Measurements from ENCODE around the gene RNLS.
"Not testable (repeated sequence)": the region's sequence is repeated elsewhere in the genome, so short reads cannot be mapped to it uniquely, and the experiment has no call there.

Gene RNLS

DNA sequence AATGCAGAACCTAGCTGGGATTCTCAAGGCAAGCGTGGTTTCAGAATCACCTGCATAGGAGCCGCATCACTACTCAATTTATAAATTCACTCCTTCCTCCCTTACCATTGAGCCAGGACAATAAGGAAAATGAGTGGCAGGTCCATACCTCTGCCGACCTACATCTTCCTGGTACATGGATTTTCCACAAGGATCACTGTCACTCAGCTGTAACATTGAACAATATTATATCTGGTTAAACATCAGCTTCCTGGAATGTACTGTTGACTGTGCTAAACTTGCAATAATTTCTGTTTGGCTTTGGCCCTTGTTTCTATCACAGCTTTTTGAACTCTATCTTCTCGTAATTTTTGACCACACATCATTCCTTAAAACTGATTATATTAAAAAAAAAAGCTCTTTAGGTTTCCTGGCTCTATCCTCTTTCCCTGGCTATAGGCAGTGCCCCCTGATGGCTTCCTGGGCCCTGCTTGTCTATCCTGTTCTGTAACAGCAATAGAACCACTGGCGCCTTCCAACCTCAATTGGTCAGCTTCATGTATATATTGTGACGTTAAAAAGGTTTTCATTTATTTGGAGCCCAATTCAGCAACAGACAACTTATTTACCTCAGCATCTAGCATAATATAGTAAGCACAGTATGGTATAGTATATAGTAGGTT, 59.2 kb downstream of the RNLS start:
- no peak for DNase-seq (ENCODE audit: low read depth, low spot score)

DNA sequence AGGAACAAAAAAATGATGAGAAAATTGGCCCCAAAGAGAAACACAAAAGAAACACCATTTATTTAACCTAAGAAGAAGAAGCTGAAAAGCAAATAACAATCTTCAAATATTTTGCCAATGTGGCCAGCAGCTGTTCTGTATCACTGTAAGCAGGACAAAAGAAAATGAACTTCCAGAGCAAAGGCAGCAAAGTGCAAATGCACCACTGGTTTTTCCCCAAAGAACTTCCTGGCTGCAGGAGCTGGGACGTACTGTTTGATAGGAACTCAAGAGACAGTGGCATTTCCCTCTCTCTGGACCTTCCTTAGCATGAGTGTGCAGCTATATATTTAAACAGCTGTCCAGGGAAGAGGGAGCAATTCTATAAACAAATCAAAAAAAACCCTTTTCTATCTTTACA, 60.4 kb downstream of the RNLS start:
- DNase-seq (ENCODE audit: low read depth, low spot score) = no peak

DNA sequence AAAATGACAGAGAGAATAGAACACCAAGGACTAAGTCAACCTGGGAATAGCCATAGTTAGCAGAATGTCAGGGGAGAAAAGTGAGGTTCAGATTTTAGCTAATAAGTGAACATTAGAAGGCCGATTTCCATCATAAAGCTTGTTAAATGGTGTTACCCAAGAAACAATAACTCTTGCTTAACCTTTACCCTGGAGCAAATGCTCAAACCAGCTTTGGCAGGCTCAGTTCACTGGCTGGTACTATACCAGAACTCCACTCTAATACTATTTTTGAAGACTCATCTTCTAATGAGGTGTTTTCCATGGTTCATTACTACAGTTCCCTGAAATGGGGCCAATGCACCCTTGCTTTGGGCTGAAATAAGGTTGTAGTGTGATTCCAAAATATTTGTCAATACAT, 61.3 kb downstream of the RNLS start:
- no peak for DNase-seq (ENCODE audit: low read depth, low spot score)

DNA sequence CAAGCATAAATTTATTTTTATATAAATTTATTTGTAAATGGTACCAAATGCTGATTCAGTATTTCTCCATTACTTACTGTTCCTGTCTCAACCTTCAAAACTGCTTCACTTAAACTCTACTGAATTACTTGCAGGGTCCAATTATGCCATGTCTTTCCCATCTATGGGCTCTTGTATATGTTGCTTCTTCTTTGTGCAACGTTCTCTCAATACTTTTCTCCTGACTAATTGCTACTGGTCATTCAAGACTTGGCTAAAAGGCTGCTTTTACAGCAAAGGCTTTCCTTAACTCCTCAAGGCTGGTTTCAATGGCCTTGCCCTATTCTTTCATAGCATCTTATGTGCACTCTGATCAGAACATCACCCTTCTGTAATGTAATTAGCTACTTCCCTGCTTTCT, 67.9 kb downstream of the RNLS start:
- DNase-seq (ENCODE audit: low read depth, low spot score) = no peak

DNA sequence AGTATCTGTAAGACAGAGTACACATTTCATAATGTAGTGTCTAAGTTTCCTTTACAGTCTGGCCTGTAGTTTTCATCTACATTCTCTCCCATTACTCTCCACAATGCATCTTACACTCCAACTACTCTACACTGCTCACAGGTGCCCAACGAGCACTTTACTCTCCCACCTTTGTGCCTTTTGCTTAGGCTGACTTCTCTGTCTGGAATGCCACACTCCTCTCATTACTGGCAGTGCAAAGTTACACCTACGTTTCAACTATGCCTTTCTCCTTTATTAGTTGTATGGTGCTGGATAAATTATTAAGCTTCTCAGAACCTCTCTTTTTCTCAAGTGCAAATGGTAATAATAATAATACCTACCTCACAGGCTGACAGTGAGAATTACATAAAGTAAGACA, 70.5 kb downstream of the RNLS start:
- no peak for DNase-seq (ENCODE audit: low read depth, low spot score)

DNA sequence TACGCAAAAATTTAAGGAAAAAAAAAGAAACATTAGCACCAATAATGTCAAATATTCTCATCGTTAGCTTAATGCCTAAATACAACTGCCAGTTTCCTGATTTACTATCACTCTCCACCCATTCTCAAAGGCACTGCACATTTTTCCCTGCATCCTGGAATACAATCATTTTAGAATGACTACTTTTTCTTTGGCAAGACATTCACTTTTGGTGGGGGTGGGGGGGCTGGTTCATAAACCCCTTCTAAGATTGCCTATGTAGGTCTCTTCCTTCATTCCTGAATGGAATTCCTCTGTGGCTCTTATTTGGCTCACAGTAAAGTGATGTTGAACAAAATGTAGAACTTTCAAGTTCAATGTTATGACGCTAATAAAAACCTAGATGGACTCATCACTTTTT, 74.3 kb downstream of the RNLS start:
- DNase-seq (ENCODE audit: low read depth, low spot score) = no peak

DNA sequence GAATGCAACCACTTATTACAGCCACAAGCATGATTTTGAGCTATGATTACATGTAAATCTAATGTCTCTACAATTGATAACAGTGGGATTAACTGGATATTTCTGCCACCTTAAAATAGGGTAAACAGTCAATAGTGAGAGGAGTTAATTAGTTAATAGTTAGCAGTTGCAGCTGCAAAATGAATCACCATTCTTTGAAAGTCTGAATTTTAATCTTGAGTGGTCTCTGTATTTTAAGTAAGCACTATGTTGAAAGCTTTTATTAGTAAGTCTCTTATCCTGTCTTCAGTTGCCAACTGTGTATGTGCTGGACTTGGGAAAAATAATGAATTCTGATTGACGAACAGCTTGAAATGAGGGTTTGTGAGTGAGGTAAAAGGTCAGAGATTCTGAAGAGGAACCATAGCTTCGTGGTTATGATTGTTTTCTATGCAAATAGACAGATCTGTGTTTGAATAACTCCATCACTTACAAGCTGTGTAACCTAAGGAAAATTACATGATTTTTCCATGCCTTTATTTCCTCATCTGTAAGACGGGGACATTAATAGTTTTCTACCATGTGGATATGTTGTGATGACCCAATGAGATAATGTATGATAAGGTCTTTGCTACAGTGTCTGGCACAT, 75.2 kb downstream of the RNLS start:
- DNase-seq (ENCODE audit: low read depth, low spot score) = no peak

DNA sequence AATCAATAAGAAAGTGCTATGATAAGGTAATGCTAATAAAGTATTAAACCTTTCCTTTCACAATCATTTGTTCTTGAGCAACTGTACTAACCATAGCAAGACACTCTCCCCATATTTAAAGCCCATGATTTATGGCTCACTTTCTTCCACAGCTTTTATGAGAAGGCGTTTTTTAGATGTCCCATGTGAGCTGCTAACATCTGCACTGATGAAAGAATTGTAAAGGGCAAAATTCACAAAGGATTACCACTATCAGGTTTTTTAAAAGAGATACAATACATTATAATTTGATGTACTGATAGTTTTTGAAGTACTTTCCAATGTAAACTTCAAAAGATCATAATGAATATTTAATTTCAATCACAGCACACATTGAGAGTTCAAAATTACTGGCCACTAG, 75.7 kb downstream of the RNLS start:
- DNase-seq (ENCODE audit: low read depth, low spot score) = no peak

DNA sequence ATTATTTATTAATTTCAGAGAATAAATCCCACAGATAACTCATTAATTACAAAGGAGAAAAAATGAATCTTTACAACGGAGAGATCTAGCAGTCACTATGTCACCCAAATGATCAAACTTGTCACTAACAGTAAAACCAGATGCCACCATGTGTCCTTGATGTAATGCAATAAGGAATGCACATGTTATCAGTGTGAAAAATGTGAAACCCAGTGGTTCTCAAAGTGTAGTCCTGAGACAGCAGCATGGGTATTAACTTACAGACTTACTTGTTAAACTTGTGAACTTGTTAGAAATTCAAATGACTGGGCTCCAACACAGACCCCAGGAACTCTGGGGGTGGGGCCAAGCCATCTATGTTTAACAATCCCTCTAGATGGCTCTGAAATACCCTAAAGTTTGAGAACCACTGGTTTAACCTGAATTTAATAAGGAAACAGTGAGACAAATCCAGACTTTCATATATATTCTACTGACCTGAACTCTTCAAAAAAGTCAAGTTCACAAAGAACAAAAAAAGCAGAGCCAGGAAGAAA, 77.4 kb downstream of the RNLS start:
- DNase-seq (ENCODE audit: low read depth, low spot score) = no peak

DNA sequence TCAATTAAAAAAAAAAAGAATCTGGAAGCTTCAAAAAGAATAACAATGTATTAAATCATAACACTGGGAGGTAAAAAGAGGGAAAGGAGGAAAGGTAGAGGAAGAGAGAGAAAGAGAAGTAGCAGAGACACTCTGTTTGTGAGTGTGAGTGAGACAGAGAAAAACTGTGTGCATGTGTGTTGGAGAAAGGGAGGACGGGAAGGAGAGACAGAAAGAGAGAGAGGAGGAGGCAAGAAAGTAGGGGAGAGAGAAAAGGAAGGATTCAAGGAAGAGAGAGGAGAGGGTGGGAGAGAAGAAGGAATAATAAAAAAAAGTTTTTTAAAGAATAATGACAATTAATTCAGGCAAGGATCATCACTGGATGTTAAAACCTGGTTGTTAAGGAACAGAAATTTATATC, 77.9 kb downstream of the RNLS start:
- DNase-seq (ENCODE audit: low read depth, low spot score) = no peak

DNA sequence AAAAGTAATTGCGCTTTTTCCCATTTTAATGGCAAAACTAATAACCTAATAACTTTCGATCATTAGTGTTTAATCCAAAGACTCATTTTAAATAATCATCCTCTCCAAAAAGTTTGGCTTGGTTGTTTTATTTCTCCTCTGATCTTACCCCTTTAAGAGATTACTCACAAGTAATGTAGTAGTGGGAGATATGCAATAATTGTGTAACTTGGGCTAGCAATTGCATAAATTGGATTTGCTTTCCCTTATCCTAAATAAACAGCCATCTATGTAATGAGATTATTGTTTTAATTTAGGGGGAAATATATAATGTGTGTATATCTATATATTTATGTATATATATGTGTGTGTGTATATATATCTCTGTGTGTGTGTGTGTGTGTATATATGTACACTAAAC, 82.5 kb downstream of the RNLS start:
- no peak for DNase-seq (ENCODE audit: low read depth, low spot score)

DNA sequence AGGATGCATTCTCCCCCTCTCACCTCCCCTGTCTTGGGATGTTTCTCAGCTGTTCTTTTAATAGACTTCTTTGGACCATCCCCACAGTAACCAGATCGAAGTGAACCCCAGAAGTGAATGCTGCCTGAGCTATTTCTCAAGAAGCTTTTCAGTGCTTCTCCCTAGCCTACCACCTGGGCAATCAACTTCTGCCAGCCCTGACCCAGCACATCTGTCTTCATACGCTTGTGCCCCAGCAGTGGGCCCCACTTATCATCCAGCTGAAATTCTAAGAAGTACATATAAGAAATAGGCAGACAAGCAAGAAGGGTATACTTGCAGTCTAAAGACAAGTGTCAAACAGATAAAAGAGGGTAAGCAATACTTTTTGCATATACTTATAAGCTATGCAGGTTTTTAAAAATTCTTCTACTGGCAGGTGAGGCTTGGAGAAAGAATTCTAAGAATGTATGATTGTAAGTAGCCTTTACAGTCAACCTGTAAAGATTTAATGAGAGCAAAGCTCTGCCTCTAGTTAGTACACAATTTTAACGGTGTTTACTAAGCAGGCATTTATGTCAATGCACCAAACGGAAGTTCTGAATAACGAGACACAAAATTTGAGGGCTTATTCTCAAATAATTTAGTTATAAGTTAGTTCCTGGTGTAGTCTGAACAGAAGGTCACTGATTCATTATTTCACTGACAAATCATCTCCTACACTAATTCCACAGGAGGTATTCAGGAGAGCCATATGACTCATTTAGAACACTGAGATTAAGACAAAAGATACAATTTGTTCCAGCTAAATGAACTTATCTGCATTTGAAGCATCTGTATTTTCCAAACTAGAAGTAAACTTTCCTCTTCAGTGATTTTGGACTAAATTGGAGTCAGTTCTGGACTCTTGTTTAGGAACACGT, 83.3 kb downstream of the RNLS start:
- DNase-seq (ENCODE audit: low read depth, low spot score) = no peak

DNA sequence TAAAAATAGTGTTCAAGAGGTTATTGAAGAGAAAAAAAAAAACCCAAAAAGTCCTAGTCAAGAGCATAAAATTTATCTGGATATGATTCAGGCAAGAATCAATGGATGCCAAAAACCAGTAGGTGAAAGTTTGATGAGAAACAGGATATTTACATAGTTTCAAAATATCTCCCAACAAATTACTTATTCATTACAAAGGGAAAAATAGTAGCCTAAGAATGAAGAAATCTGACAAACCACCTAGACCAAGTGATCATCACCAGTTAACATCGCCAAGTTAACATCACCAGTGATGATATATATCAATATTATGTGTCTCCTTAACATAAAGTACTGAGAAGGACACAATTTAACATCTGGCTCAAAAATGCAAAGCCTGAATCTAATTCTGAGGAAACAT, 85.2 kb downstream of the RNLS start:
- DNase-seq (ENCODE audit: low read depth, low spot score) = no peak

DNA sequence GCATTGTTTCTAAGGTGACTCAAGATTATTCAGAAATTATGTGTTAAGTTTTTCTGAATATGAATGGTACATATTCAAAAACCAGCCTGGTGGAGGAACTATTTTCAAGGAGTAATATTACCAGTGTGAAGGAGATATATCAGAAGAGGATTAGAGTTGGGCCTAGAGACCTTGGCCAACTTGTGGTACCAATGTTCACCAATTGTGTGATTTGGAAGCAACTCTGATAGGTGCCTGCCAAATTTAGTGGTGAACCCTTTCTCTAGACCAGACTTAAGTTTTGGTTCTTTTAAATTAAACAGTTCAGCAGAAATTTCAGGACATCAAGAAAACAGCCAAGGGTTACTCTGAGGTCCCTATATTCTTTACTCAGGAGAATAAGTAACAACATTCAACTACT, 88.6 kb downstream of the RNLS start:
- no peak for DNase-seq (ENCODE audit: low read depth, low spot score)

DNA sequence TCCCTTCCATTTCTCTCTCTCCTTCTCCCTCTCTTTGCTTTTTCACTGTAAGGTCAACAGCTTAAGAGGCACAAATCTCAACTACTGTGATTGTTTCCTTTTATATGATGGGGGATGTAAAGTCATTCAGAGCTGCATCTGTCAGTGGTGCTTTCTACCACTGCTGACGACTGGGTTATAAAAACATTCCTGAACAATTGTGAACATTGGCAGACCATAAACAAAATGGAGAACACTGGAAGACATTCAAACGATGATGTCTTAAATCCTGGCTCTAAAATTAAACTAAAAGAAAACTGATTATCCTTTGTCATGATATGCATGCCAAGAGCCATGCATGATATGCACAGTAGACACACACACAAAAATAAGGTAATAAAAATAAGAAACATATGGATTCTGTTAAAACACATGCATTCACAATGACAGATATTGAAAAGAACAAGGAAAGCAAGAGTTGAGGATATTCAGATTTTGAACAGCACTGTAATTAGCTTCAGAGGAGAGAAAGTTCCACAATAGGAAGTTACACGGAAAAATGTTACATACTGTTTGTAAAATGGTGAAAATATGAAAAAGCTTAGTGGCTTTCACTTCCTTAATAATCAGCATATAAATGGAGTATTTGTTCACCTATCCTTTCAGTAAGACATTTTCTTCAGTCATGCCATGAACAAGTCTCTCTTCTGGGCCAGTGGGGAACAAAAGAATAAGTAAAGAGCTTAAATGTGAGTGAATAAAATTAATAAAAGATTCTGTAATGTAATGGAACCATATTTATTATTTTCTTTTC, 89.2 kb downstream of the RNLS start:
- no peak for DNase-seq (ENCODE audit: low read depth, low spot score)

DNA sequence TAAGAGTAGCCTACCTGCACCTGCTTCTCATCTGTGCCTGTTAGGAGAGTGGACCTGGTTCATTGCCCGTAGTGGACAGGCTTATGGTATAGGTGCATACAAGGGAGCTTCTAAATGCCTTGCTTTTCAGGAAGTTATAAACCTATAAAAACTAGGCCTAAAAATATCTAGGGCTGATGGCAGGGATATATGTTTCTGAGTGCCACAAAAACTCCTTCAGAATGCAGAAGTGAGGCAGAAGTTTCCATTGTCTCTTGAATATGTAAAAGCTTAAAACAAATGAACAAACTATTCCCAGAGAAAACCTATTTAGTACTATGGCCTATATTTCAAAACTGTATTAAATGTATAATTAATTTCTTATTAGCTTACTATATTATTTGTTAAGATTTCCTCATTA, 91.8 kb downstream of the RNLS start:
- no peak for DNase-seq (ENCODE audit: low read depth, low spot score)

DNA sequence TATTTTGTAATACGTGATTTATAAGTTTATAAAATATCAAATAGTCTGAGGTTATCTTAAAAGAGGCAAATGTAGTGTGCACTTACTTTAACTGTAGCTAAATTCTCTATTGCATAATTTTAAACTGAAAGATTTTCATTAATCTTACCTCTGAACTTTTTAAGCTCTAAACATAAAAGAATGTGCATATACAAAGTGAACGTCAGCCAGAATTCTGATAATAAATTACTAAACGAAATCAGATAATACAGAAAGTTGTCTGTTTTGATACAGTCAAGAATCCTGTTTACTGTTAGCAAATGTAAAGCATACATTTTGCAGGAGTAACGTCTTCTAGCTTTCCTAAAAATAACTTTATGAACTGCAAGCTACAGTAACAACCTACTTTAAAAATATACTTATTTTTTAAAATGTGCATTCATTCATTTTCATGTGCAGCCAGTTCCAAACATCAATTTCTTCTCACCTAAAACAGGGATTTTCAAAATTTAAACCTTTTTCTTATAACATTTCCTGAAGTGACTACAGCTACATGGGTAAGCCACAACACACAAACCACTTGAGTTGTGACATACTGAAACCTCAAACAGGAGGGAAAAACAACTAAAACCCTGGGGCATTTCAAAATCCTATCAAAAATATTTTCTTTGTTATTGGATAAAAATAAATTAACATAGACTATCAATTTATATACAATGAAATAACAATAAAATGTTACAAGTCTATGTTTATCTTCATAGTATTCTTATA, 92.7 kb downstream of the RNLS start:
- no peak for DNase-seq (ENCODE audit: low read depth, low spot score)

DNA sequence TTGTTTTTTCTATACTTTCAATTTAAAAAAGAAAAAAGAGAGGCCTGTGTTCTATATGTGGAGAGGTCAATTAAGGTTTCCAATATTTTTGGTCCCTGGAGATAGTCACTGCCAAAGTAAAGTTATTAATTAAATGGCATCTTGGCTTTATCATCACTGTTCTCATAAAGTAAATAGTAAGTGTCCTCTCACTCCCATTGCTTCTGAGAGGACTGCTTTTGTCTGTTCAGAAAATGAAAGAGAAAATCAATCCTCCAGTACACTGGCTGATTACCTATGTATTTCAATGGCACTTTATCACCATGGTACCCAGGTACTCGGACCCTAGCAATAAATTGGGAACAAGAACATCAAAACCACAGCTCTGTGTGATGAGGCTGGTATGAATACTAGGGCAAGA, 94.0 kb downstream of the RNLS start:
- no peak for DNase-seq (ENCODE audit: low read depth, low spot score)

DNA sequence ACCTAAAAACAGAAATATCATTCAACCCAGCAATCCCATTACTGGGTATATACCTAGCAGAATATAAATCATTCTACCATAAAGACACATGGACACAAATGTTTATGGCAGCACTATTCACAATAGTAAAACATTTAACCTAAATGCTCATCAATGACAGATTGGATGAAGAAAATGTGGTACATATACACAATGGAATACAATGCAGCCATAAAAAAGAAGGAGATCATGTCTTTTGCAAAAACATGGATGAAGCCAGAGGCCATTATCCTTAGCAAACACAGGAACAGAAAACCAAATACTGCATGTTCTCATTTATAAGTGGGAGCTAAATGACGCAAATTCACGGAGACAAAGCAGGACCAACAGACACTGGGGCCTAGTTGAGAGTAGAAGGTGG, 96.3 kb downstream of the RNLS start:
- not testable (repeated sequence) for DNase-seq (ENCODE audit: low read depth, low spot score)

DNA sequence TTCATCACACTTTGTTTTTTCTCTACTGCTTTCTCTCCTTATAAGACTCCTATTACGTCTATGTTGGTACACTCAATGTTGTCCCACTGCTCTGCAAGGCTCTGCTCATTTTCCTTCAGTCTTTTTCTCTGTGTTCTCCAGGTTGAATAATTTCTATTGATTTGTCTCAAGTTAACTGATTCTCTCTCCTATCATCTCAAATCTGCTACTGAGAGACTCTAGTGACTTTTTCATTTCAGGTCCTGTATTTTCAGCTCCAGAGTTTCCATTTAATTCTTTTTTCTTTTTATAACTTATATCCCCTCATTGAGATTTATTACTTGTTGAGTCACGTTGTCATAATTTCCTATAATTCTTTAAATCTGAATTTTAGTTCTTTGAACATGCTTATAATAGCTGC, 100.9 kb downstream of the RNLS start:
- no peak for DNase-seq (ENCODE audit: low read depth, low spot score)

DNA sequence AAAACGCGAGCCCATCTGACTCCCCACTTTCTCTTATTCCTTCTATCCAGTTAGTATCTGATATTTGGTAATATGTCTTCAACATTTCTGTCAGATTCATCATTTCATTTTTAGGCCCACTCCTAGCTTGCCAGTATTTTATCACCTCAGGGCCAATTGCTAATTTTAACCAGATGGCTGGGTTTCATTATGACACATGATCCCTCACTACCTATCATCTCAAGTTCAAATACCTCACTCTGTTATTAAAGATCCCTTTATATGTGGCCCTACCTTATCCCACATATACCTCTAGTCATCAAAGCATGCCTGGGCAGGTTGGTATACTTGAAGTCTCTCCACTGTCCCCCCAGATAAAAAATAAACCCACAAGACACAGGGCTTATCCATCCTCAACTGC, 104.9 kb downstream of the RNLS start:
- no peak for DNase-seq (ENCODE audit: low read depth, low spot score)

Data from activated naive CD8-positive, alpha-beta T cell treated with anti-CD3 and anti-CD28 coated beads, Interleukin-2, amount 50 U/mL, for 16 hours (primary cell).